Measurements from ENCODE around the gene DMAC2L. TPM values are rescaled to one million over a fixed set of nuclear protein-coding genes. Genes with fewer than 3 reads are reported as not detected.

DMAC2L gene, protein sequence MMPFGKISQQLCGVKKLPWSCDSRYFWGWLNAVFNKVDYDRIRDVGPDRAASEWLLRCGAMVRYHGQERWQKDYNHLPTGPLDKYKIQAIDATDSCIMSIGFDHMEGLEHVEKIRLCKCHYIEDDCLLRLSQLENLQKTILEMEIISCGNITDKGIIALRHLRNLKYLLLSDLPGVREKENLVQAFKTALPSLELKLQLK
- 10 to 100 TPM in 1 of 2 donors, 1 to 10 TPM in 1; 5.6 to 12.3 TPM for total RNA-seq

DNA sequence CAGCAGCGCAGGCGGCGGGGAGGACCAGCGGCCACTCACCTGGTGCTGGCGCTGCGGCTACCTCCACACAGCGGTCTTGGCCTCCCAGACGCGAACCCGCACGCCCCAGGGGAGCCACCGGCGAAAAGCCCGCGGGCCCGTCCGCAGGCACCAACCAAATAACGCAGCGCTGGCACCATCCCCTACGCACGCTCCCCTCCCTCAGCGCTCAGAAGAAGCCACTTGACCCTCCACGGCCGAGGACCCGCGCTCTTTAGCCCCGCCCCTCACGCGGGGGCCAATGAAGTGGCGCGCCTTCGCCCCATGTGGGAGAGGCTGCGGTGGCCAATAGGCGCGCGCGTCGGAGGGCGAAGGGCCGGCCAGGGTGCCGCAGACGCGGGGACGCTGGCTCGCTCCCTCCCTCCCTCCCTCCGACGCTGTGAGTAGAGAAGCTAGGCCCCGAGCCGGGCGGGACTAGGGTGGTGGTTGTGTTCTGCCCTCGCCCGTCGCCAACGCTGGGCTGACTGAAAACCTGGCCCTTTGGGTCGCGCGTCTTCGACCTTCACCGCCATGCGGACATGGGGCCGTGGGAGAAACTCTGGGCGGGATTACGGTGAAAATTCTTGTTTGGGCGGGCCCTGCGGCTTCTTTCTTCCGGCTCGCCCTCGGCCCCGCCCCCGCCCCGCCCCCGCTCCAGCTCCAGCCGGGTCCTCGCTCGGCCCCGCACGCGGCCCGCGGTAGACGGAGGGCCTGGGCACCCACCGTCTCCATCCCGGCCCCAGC, at the start of gene DMAC2L, which contains the start of gene L2HGDH:
Gene DMAC2L, plus strand, starts transcription at position 353 of the 762 bp plus-strand sequence. CDS start 9,164 bp downstream, outside the sequence.
Gene L2HGDH, minus strand, starts transcription at position 258 of the 762 bp plus-strand sequence. Its CDS starts 79 bp downstream, at position 179.
- no peaks in the 10 kb centered on the region for H3K36me3 ChIP-seq
- peaks cover 10 to 16% of the 10 kb centered on the region in 2 donors for H3K4me1 ChIP-seq (ENCODE audit: control insufficient read depth in 1 of 2, low read depth in 2 of 2)
- peak within 1 kb of the TSS; percentile 83 for H3K4me3 ChIP-seq
- H3K27me3 ChIP-seq (replicated peaks; ENCODE audit: insufficient read depth): no peaks in the 10 kb centered on the region
- H3K27ac ChIP-seq: peak within 1 kb of the TSS; percentile 80 to 90
- TF ChIP-seq, protein P1, sequence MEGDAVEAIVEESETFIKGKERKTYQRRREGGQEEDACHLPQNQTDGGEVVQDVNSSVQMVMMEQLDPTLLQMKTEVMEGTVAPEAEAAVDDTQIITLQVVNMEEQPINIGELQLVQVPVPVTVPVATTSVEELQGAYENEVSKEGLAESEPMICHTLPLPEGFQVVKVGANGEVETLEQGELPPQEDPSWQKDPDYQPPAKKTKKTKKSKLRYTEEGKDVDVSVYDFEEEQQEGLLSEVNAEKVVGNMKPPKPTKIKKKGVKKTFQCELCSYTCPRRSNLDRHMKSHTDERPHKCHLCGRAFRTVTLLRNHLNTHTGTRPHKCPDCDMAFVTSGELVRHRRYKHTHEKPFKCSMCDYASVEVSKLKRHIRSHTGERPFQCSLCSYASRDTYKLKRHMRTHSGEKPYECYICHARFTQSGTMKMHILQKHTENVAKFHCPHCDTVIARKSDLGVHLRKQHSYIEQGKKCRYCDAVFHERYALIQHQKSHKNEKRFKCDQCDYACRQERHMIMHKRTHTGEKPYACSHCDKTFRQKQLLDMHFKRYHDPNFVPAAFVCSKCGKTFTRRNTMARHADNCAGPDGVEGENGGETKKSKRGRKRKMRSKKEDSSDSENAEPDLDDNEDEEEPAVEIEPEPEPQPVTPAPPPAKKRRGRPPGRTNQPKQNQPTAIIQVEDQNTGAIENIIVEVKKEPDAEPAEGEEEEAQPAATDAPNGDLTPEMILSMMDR (IDR thresholded peaks at IDR 0.05): no peak
- no peaks in the 10 kb centered on the region for H3K9me3 ChIP-seq
- ATAC-seq (ENCODE audit: insufficient number of reproducible peaks, low FRiP score, low read depth) (peak; percentile 96), DNase-seq (ENCODE audit: low spot score) (peak; percentile 72)

DNA sequence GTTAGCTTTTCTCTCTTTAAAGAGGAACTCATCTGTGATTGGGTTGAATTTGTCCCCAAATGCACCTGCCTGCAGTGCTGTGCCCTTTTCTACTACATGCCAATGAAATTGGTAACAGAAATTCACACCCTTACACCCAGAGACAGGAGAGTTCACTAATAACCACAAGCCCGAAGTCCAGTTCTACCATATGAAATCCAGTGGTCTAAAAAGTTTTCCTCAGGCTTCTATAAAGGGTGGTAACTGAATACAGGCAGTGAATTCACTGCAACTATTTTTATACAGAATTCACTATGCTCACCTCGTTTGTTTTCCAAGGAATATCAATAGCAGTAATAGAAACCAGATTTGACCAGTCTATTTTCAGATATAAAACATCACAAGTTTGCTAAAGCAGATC, 49.3 kb upstream of the DMAC2L start:
- DNase-seq (ENCODE audit: low spot score) (no peak), ATAC-seq (ENCODE audit: insufficient number of reproducible peaks, low FRiP score, low read depth) (no peak)
- H3K4me3 ChIP-seq: no peak overlapping the region

DNA sequence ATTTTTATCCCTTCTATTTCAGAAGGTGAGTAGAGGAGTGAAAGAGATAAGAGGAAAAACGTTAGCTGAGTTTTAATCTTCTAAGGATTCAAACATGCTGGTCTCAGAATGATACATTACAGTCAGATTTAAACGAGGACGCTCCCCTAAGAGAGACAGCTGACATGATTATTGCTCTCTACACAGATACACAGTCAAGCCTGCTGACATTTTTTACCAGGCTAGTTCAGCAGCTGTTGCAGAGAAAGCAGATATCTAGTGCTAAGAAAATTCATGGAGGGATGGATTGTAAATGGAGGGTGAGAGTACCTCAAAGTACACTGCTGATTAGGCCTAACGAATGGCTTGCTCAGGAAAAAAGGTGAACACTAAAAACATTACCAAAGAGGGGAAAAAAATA, 48.8 kb upstream of the DMAC2L start:
- no peak for ATAC-seq (ENCODE audit: insufficient number of reproducible peaks, low FRiP score, low read depth)
- H3K27ac ChIP-seq: no peak overlapping the region

More for the DNA sequence above, 49.3 kb upstream of the DMAC2L start:
- Histone ChIP-seq H3K9me3 (no peaks in the 10 kb centered on the region), H3K27ac (no peak overlapping the region), H3K27me3 (replicated peaks; ENCODE audit: insufficient read depth) (no peaks in the 10 kb centered on the region), H3K4me1 (ENCODE audit: control insufficient read depth in 1 of 2, low read depth in 2 of 2) (no peaks in the 10 kb centered on the region), H3K36me3 (no peaks in the 10 kb centered on the region)
- TF ChIP-seq, protein P1 (IDR thresholded peaks at IDR 0.05): no peak

DNA sequence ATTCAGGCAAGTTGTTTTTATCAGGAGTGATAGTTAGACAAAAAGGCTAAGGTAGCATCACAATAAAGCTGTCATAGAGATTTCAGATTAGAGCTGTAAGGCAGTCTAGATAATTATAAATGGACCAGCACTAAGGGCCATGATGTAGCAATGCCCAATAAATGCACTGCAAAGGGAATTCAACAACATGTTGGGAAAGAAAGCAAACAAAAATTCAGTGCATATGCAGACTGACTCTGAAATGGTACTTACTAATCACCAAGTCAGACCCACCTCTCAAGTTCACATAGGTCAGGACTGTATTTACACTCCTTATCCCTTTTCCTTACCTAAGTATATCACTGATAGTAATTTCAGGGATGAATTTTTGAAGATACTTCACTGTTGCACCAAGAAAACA, 47.1 kb upstream of the DMAC2L start:
- H3K36me3 ChIP-seq: no peaks in the 10 kb centered on the region
- ATAC-seq (ENCODE audit: insufficient number of reproducible peaks, low FRiP score, low read depth) (no peak), DNase-seq (ENCODE audit: low spot score) (no peak)
- no peak overlapping the region for H3K27ac ChIP-seq
- H3K4me3 ChIP-seq: no peak overlapping the region
- no peaks in the 10 kb centered on the region for H3K4me1 ChIP-seq (ENCODE audit: control insufficient read depth in 1 of 2, low read depth in 2 of 2)
- H3K27me3 ChIP-seq (replicated peaks; ENCODE audit: insufficient read depth): no peaks in the 10 kb centered on the region
- no peaks in the 10 kb centered on the region for H3K9me3 ChIP-seq
- TF ChIP-seq, protein P1 (IDR thresholded peaks at IDR 0.05): no peak

More for the DNA sequence above, 48.8 kb upstream of the DMAC2L start:
- Histone ChIP-seq H3K4me1 (ENCODE audit: control insufficient read depth in 1 of 2, low read depth in 2 of 2) (no peaks in the 10 kb centered on the region), H3K4me3 (no peak overlapping the region), H3K9me3 (no peaks in the 10 kb centered on the region), H3K27me3 (replicated peaks; ENCODE audit: insufficient read depth) (no peaks in the 10 kb centered on the region), H3K36me3 (no peaks in the 10 kb centered on the region)
- TF ChIP-seq, protein P1 (IDR thresholded peaks at IDR 0.05): no peak
- DNase-seq (ENCODE audit: low spot score): no peak

DNA sequence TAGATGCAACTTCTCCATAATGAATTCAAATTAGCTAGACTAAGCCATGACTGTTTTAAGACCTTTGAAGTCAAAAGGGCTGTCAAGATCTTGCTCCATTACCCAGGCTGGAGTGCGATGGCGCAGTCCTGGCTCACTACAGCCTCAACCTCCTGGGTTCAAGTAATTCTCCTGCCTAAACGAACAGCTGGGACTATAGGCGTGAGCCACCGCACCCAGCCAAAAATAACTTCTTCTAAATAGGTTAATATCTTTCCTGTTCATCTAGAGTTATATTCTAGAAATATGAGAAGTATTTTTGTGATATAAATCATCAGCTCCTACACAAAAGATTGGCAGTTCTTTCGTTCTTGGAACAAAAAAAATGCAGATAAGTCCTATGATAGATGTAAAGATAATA, 41.2 kb upstream of the DMAC2L start:
- no peak overlapping the region for H3K27ac ChIP-seq
- H3K27me3 ChIP-seq (replicated peaks; ENCODE audit: insufficient read depth): no peaks in the 10 kb centered on the region
- ATAC-seq (ENCODE audit: insufficient number of reproducible peaks, low FRiP score, low read depth): no peak
- H3K9me3 ChIP-seq: no peaks in the 10 kb centered on the region
- TF ChIP-seq, protein P1 (IDR thresholded peaks at IDR 0.05): no peak
- H3K4me3 ChIP-seq: no peak overlapping the region
- H3K36me3 ChIP-seq: no peaks in the 10 kb centered on the region
- H3K4me1 ChIP-seq (ENCODE audit: control insufficient read depth in 1 of 2, low read depth in 2 of 2): no peaks in the 10 kb centered on the region
- no peak for DNase-seq (ENCODE audit: low spot score)

Measured in thoracic aorta (tissue), 2 donors.